Activated naive CD8-positive, alpha-beta T cell treated with anti-CD3 and anti-CD28 coated beads for 36 hours (primary cell): ENCODE results near the gene PDPR. TPM values are rescaled to one million over a fixed set of nuclear protein-coding genes. Genes with fewer than 3 reads are reported as not detected.
"Not testable (repeated sequence)": the region's sequence is repeated elsewhere in the genome, so short reads cannot be mapped to it uniquely, and the experiment has no call there.

ENCODE experiments used
- DNase-seq: peaks from one replicate; pipeline ENCODE4 v3.0.0; 2021
- H3K27ac Mint-ChIP-seq: one replicate; pipeline ENCODE4 v1.8.0; 2022; ENCODE audit warnings: mild to moderate bottlenecking, moderate library complexity, mixed read lengths
- H3K27me3 Mint-ChIP-seq: one replicate; pipeline ENCODE4 v1.8.0; 2022; ENCODE audit warnings: mild to moderate bottlenecking, mixed read lengths
- H3K36me3 Mint-ChIP-seq: one replicate; pipeline ENCODE4 v1.8.0; 2021; ENCODE audit warnings: mild to moderate bottlenecking, mixed read lengths
- H3K4me1 Mint-ChIP-seq: one replicate; pipeline ENCODE4 v1.8.0; 2021; ENCODE audit warnings: mixed read lengths
- H3K4me3 Mint-ChIP-seq: one replicate; pipeline ENCODE4 v1.8.0; 2022; ENCODE audit warnings: mild to moderate bottlenecking, moderate library complexity, mixed read lengths
- H3K9me3 Mint-ChIP-seq: one replicate; pipeline ENCODE4 v1.8.0; 2022; ENCODE audit warnings: mixed read lengths
- total RNA-seq, 2 experiments: library from RNA; stranded (reverse); gene quantifications; one replicate each; pipeline ENCODE4 v1.2.3, GENCODE V29; 2021

The PDPR gene
- total RNA-seq, 2 experiments from 2014 or later: 20.9 to 21.3 TPM

GRCh38 chr16:70173212-70173837, 59.2 kb downstream of the PDPR start, which contains the start of gene CLEC18C:
TSS of gene CLEC18C (plus strand) at chr16:70173787. CDS start at chr16:70174279, 492 bp downstream.
- not testable (repeated sequence) for H3K9me3 Mint-ChIP-seq, H3K4me1 Mint-ChIP-seq, H3K27me3 Mint-ChIP-seq, H3K27ac Mint-ChIP-seq, DNase-seq, H3K4me3 Mint-ChIP-seq, H3K36me3 Mint-ChIP-seq

- H3K27me3 Mint-ChIP-seq, H3K27ac Mint-ChIP-seq, H3K4me3 Mint-ChIP-seq, H3K9me3 Mint-ChIP-seq, DNase-seq, H3K4me1 Mint-ChIP-seq, H3K36me3 Mint-ChIP-seq: not testable (repeated sequence)
These were observed 59.8 kb downstream of the PDPR start for GRCh38 chr16:70173916-70174315.

GRCh38 chr16:70174387-70174932, 60.3 kb downstream of the PDPR start:
- H3K27ac Mint-ChIP-seq, H3K27me3 Mint-ChIP-seq, H3K36me3 Mint-ChIP-seq, H3K9me3 Mint-ChIP-seq, DNase-seq, H3K4me3 Mint-ChIP-seq, H3K4me1 Mint-ChIP-seq: not testable (repeated sequence)

GRCh38 chr16:70187858-70188607, 73.9 kb downstream of the PDPR start:
- not testable (repeated sequence) for H3K36me3 Mint-ChIP-seq, H3K4me1 Mint-ChIP-seq, H3K4me3 Mint-ChIP-seq, H3K9me3 Mint-ChIP-seq, H3K27ac Mint-ChIP-seq, H3K27me3 Mint-ChIP-seq, DNase-seq

GRCh38 chr16:70188608-70188915, 74.4 kb downstream of the PDPR start:
- not testable (repeated sequence) for DNase-seq, H3K27ac Mint-ChIP-seq, H3K9me3 Mint-ChIP-seq, H3K27me3 Mint-ChIP-seq, H3K36me3 Mint-ChIP-seq, H3K4me1 Mint-ChIP-seq, H3K4me3 Mint-ChIP-seq

GRCh38 chr16:70190574-70190973, 76.4 kb downstream of the PDPR start:
- H3K36me3 Mint-ChIP-seq, H3K4me3 Mint-ChIP-seq, DNase-seq, H3K27me3 Mint-ChIP-seq, H3K27ac Mint-ChIP-seq, H3K9me3 Mint-ChIP-seq, H3K4me1 Mint-ChIP-seq: not testable (repeated sequence)

GRCh38 chr16:70196683-70197300, 82.7 kb downstream of the PDPR start:
- not testable (repeated sequence) for H3K27ac Mint-ChIP-seq, H3K9me3 Mint-ChIP-seq

GRCh38 chr16:70197611-70198010, 83.5 kb downstream of the PDPR start:
- H3K9me3 Mint-ChIP-seq, H3K36me3 Mint-ChIP-seq, H3K4me1 Mint-ChIP-seq, H3K4me3 Mint-ChIP-seq, DNase-seq, H3K27ac Mint-ChIP-seq, H3K27me3 Mint-ChIP-seq: not testable (repeated sequence)

More at GRCh38 chr16:70196683-70197300, 82.7 kb downstream of the PDPR start:
- not testable (repeated sequence) for H3K4me1 Mint-ChIP-seq, DNase-seq, H3K36me3 Mint-ChIP-seq, H3K4me3 Mint-ChIP-seq, H3K27me3 Mint-ChIP-seq

- H3K9me3 Mint-ChIP-seq, H3K4me3 Mint-ChIP-seq, H3K4me1 Mint-ChIP-seq, H3K27me3 Mint-ChIP-seq, DNase-seq, H3K36me3 Mint-ChIP-seq, H3K27ac Mint-ChIP-seq: not testable (repeated sequence)
These were observed 84.1 kb downstream of the PDPR start for GRCh38 chr16:70198230-70198629.

- H3K27me3 Mint-ChIP-seq, H3K9me3 Mint-ChIP-seq, H3K27ac Mint-ChIP-seq, H3K4me1 Mint-ChIP-seq, H3K4me3 Mint-ChIP-seq, DNase-seq, H3K36me3 Mint-ChIP-seq: not testable (repeated sequence)
These were observed 84.5 kb downstream of the PDPR start for GRCh38 chr16:70198666-70199065.

- not testable (repeated sequence) for H3K27ac Mint-ChIP-seq, DNase-seq, H3K27me3 Mint-ChIP-seq, H3K36me3 Mint-ChIP-seq, H3K4me3 Mint-ChIP-seq, H3K4me1 Mint-ChIP-seq, H3K9me3 Mint-ChIP-seq
These were observed 85.0 kb downstream of the PDPR start for GRCh38 chr16:70199170-70199569.

GRCh38 chr16:70200063-70200462, 85.9 kb downstream of the PDPR start:
- not testable (repeated sequence) for H3K27me3 Mint-ChIP-seq, H3K4me3 Mint-ChIP-seq, H3K4me1 Mint-ChIP-seq, H3K9me3 Mint-ChIP-seq, H3K27ac Mint-ChIP-seq, DNase-seq, H3K36me3 Mint-ChIP-seq

- not testable (repeated sequence) for DNase-seq, H3K4me3 Mint-ChIP-seq, H3K9me3 Mint-ChIP-seq, H3K27ac Mint-ChIP-seq, H3K27me3 Mint-ChIP-seq, H3K4me1 Mint-ChIP-seq
- H3K36me3 Mint-ChIP-seq: peaks cover 18% of the 10 kb centered on the region
These were observed 89.4 kb downstream of the PDPR start for GRCh38 chr16:70203508-70203907.

- H3K4me1 Mint-ChIP-seq, H3K27me3 Mint-ChIP-seq, H3K27ac Mint-ChIP-seq, H3K4me3 Mint-ChIP-seq, H3K9me3 Mint-ChIP-seq, DNase-seq: not testable (repeated sequence)
- peaks cover 18% of the 10 kb centered on the region for H3K36me3 Mint-ChIP-seq
These were observed 89.9 kb downstream of the PDPR start for GRCh38 chr16:70204010-70204409.

- not testable (repeated sequence) for DNase-seq, H3K27ac Mint-ChIP-seq, H3K4me1 Mint-ChIP-seq, H3K4me3 Mint-ChIP-seq, H3K27me3 Mint-ChIP-seq, H3K9me3 Mint-ChIP-seq
- peaks cover 22% of the 10 kb centered on the region for H3K36me3 Mint-ChIP-seq
These were observed 90.7 kb downstream of the PDPR start for GRCh38 chr16:70204668-70205405.
